CD8-positive, alpha-beta memory T cell (primary cell): ENCODE data around the gene FAM219A. TPM values are rescaled to one million over a fixed set of nuclear protein-coding genes. Genes with fewer than 3 reads are reported as not detected.

ENCODE experiments used
- CTCF ChIA-PET: fragments of 350-600 bp; sonication (Branson Sonifier 250); formaldehyde crosslinking; loops from one replicate; lab custom pipeline; 2021; ENCODE audit warnings: antibody characterized with exemption; lab: Charles Lee
- POLR2A ChIA-PET: fragments of 350-600 bp; sonication (Branson Sonifier 250); formaldehyde crosslinking; loops from one replicate; lab custom pipeline; 2021; ENCODE audit warnings: antibody characterized with exemption; lab: Charles Lee
- DNase-seq, 5 donors: peaks; one replicate each; pipeline versions ENCODE4 v3.0.0 to v3.0.0-alpha.2; 2020 to 2022; ENCODE audit warnings: mixed read lengths in 1 of 5
- H3K27ac ChIP-seq: one replicate; pipeline ENCODE4 v1.7.0; 2013; ENCODE audit warnings: low read depth, mild to moderate bottlenecking, low read length, moderate library complexity
- H3K27me3 ChIP-seq: 2 replicates; pipeline ENCODE4 v1.7.0; 2013; ENCODE audit warnings: low read length, mild to moderate bottlenecking; ENCODE audit not compliant: insufficient read depth, poor library complexity, severe bottlenecking
- H3K36me3 ChIP-seq: 2 replicates; pipeline ENCODE4 v1.7.0; 2013; ENCODE audit warnings: mild to moderate bottlenecking, low read length, moderate library complexity; ENCODE audit not compliant: insufficient read depth
- H3K4me1 ChIP-seq: 2 replicates; pipeline ENCODE4 v1.7.0; 2013; ENCODE audit warnings: mild to moderate bottlenecking, low read length, moderate library complexity; ENCODE audit not compliant: insufficient read depth
- H3K4me3 ChIP-seq: 2 replicates; pipeline ENCODE4 v1.7.0; 2013; ENCODE audit warnings: mild to moderate bottlenecking, low read length
- H3K9me3 ChIP-seq: 2 replicates; pipeline ENCODE4 v1.7.0; 2013; ENCODE audit warnings: mild to moderate bottlenecking, low read length
- H3K27ac Mint-ChIP-seq, 8 donors: one replicate each; pipeline ENCODE4 v1.8.0; 2020 to 2021; ENCODE audit warnings: mixed read lengths in 8 of 8, mild to moderate bottlenecking in 6 of 8, inconsistent platforms in 3 of 8, moderate library complexity in 3 of 8
- H3K27me3 Mint-ChIP-seq, 2 donors: one replicate each; pipeline ENCODE4 v1.8.0; 2020 to 2021; ENCODE audit warnings: mixed read lengths in 2 of 2, mild to moderate bottlenecking in 1 of 2, moderate library complexity in 1 of 2
- H3K36me3 Mint-ChIP-seq, 3 donors: one replicate each; pipeline ENCODE4 v1.8.0; 2020 to 2021; ENCODE audit warnings: mixed read lengths in 3 of 3, inconsistent platforms in 1 of 3, mild to moderate bottlenecking in 1 of 3
- H3K4me1 Mint-ChIP-seq, 3 donors: one replicate each; pipeline ENCODE4 v1.8.0; 2020 to 2021; ENCODE audit warnings: mixed read lengths in 3 of 3, inconsistent platforms in 1 of 3, mild to moderate bottlenecking in 1 of 3
- H3K4me3 Mint-ChIP-seq, 7 donors: one replicate each; pipeline ENCODE4 v1.8.0; 2020 to 2021; ENCODE audit warnings: mixed read lengths in 7 of 7, mild to moderate bottlenecking in 6 of 7, moderate library complexity in 4 of 7, inconsistent platforms in 2 of 7
- H3K9me3 Mint-ChIP-seq, 5 donors: one replicate each; pipeline ENCODE4 v1.8.0; 2020 to 2022; ENCODE audit warnings: mixed read lengths in 5 of 5, mild to moderate bottlenecking in 3 of 5, moderate library complexity in 2 of 5, inconsistent platforms in 1 of 5
- polyA plus RNA-seq: library from polyadenylated mRNA; unstranded; fragments of 300-500 nt; fragmentation: Illumina TruSeq; gene quantifications from one replicate; pipeline ENCODE4 v1.2.3, GENCODE V29; 2021
- total RNA-seq, 2 experiments: library from RNA; stranded (reverse); gene quantifications; one replicate each; pipeline ENCODE4 v1.2.3, GENCODE V29; 2021

Gene FAM219A
- total and polyA plus RNA-seq, 3 experiments from 2014 or later: 1.7 to 10.5 (median 9.4) TPM

DNA sequence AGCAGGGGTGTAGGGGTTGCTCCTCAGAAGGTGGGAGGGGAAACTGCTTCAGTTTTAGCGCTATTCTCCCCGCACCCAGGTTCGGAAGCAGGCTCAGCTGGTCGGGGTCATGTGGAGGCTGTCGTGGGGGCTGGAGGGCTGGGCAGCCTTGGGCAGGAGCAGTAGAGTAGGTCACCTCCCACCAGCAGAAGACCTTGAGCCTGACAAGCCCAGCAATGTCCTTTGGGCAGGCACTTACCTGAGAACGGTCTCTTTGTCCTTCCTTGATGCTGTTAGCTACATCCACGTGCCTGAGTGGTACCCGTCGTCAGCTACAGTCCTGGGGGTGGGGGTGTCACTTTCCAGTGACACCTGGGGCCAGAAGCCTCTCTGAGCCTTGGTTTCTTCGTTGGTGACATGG lies 44.1 kb upstream of the FAM219A start:
- no peaks in the 10 kb centered on the region for H3K27me3 ChIP-seq
- Mint-ChIP-seq H3K36me3 (no peaks in the 10 kb centered on the region), H3K27me3 (peaks cover 18 to 19% of the 10 kb centered on the region in 2 donors), H3K4me3 (no peak overlapping the region), H3K4me1 (peaks cover 0 to 2% (median 0%) of the 10 kb centered on the region in 3 donors), H3K9me3 (no peaks in the 10 kb centered on the region), H3K27ac (no peak overlapping the region)
- H3K4me3 ChIP-seq: no peak overlapping the region
- POLR2A ChIA-PET: no interaction called here
- H3K4me1 ChIP-seq: no peaks in the 10 kb centered on the region
- H3K9me3 ChIP-seq: no peaks in the 10 kb centered on the region
- no peaks in the 10 kb centered on the region for H3K36me3 ChIP-seq
- DNase-seq: no peak
- CTCF ChIA-PET: interaction anchor here (0.6 to 3.6 kb wide), 8 partner anchors 21 to 202 kb away, joined by 3 to 21 read pairs (median 4); partner anchors contain the start of gene ENHO
- H3K27ac ChIP-seq: no peak overlapping the region

DNA sequence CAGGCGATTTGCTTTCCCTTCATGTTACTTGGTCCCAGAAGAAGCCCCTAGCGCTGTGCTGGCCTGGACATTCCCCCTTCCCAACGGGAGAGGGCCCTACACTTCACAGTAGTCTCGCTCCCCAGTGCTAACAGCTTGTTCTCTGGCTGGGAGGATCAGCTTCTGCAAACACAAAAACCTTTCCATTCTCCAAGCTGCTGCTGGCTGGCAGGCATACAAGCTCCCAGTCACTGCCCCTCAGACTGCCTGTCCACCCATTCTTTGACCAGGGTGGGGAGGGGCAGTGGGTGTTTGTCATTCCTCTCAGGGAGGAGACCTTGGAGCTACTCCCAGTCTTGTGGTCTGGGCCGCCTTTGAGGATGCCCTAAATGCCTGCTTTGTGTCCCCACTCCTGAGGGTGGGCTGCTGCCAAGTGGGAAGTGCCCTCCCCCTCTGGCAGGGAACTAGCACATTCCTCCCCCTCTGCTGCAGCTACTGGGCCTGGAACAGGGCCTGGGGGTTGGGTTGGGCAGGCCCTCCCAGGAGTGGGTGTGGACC lies 43.6 kb upstream of the FAM219A start:
- H3K4me1 Mint-ChIP-seq: peaks cover 0 to 2% (median 0%) of the 10 kb centered on the region in 3 donors
- CTCF ChIA-PET: interaction anchor here (0.6 to 3.6 kb wide), 9 partner anchors 10 to 201 kb away, joined by 3 to 21 read pairs (median 4); partner anchors contain the start of gene ENHO

DNA sequence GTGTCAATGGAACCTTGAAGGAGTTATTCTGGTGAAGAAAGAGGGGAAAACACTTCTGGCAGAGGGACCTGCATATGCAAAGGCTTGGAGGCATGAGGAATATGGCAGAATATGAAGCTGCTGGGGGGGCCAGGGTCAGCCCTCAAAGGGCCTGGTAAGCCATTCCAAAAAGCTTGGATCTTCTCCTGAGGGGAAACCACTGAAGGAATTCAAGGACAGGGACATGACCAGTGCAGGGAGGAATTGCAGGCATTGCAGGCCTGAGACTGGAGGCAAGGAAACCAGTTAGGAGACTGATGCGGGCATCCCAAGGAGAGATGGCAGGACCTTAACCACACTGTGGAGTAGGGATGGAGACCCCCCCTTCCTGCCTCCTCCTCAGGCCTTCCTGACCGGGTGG lies 43.0 kb upstream of the FAM219A start:
- no peaks in the 10 kb centered on the region for H3K4me1 ChIP-seq
- Mint-ChIP-seq H3K4me3 (no peak overlapping the region), H3K9me3 (no peaks in the 10 kb centered on the region), H3K27ac (no peak overlapping the region), H3K36me3 (no peaks in the 10 kb centered on the region), H3K27me3 (peaks cover 14 to 20% of the 10 kb centered on the region in 2 donors), H3K4me1 (peaks cover 0 to 2% (median 0%) of the 10 kb centered on the region in 3 donors)
- H3K27me3 ChIP-seq: no peaks in the 10 kb centered on the region
- ChIA-PET POLR2A (no interaction called here), CTCF (interaction anchor here (1.0 to 3.6 kb wide), 9 partner anchors 11 to 171 kb away, joined by 3 to 21 read pairs (median 4); partner anchors contain the start of gene ENHO)
- H3K9me3 ChIP-seq: no peaks in the 10 kb centered on the region
- H3K27ac ChIP-seq: no peak overlapping the region
- H3K4me3 ChIP-seq: no peak overlapping the region
- DNase-seq: no peak
- no peaks in the 10 kb centered on the region for H3K36me3 ChIP-seq

More for the DNA sequence above, 43.6 kb upstream of the FAM219A start:
- Histone ChIP-seq H3K4me3 (no peak overlapping the region), H3K9me3 (no peaks in the 10 kb centered on the region), H3K36me3 (no peaks in the 10 kb centered on the region), H3K27ac (no peak overlapping the region), H3K27me3 (no peaks in the 10 kb centered on the region), H3K4me1 (no peaks in the 10 kb centered on the region)
- POLR2A ChIA-PET: no interaction called here
- no peak overlapping the region for H3K4me3 Mint-ChIP-seq
- no peak overlapping the region for H3K27ac Mint-ChIP-seq
- no peaks in the 10 kb centered on the region for H3K9me3 Mint-ChIP-seq
- DNase-seq: no peak
- no peaks in the 10 kb centered on the region for H3K36me3 Mint-ChIP-seq
- peaks cover 16 to 19% of the 10 kb centered on the region in 2 donors for H3K27me3 Mint-ChIP-seq

DNA sequence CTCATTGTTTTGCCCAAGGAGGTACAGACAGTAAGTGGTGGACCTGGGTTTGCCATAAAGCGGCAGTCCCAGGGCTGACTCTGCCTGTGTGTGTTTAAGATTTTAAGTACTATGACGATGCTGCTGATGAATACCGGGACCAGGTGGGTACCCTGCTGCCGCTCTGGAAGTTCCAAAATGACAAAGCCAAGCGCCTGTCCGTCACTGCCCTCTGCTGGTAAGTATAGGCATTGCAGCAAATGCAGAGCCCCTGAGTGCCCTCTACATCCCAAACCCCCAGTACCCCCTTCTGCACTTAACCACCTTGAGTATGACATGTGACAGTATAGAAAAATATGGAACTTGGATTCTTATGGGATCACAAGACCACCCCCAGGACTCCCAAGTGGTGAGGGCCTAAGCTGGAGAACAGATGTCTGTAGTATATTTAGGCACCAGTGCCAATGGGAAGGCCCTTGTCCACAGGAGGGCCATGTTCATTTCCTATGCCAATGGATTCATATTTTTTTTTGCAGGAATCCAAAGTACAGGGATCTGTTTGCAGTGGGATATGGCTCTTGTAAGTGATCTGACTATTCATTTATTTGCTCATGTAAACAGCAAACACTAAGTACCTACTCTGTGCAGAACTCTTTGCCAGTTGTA lies 42.4 kb upstream of the FAM219A start:
- H3K36me3 ChIP-seq: no peaks in the 10 kb centered on the region
- no peaks in the 10 kb centered on the region for H3K4me1 ChIP-seq
- Mint-ChIP-seq H3K36me3 (no peaks in the 10 kb centered on the region), H3K4me3 (no peak overlapping the region), H3K27ac (no peak overlapping the region), H3K4me1 (peaks cover 0 to 2% (median 0%) of the 10 kb centered on the region in 3 donors), H3K27me3 (peaks cover 10 to 20% of the 10 kb centered on the region in 2 donors), H3K9me3 (no peaks in the 10 kb centered on the region)
- POLR2A ChIA-PET: no interaction called here
- DNase-seq: peak; percentile 50 to 79 (median 61)
- H3K4me3 ChIP-seq: no peak overlapping the region
- CTCF ChIA-PET: interaction anchor here (0.7 to 3.6 kb wide), 14 partner anchors 10 to 170 kb away, joined by 3 to 21 read pairs (median 4); partner anchors contain the start of gene ENHO
- no peaks in the 10 kb centered on the region for H3K27me3 ChIP-seq
- H3K27ac ChIP-seq: no peak overlapping the region
- H3K9me3 ChIP-seq: no peaks in the 10 kb centered on the region

DNA sequence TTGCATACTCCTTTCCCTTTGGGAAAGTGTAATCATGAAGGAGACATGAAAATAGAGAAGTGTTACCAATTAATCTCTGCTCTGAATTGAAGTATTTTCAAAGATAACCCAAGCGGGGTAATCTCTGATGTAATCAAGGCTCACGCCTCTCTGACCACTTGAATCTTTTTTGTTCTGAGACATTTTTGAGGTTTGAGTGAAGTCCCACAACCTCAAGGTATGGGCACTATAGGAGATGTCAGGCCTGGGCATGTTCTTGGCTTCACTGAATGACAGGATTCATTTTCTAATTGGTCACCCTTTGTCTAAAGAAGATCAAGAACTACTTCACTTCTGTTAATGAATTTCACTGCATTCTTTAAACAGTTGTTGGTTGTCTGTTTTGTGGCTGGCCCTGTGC lies 40.7 kb upstream of the FAM219A start:
- DNase-seq: no peak
- H3K27me3 Mint-ChIP-seq: peaks cover 8 to 13% of the 10 kb centered on the region in 2 donors
- no peak overlapping the region for H3K4me3 ChIP-seq
- H3K27me3 ChIP-seq: no peaks in the 10 kb centered on the region
- H3K27ac Mint-ChIP-seq: no peak overlapping the region
- peaks cover 0 to 2% (median 0%) of the 10 kb centered on the region in 3 donors for H3K4me1 Mint-ChIP-seq
- no peak overlapping the region for H3K27ac ChIP-seq
- no peaks in the 10 kb centered on the region for H3K9me3 Mint-ChIP-seq
- no peaks in the 10 kb centered on the region for H3K4me1 ChIP-seq
- H3K4me3 Mint-ChIP-seq: no peak overlapping the region
- ChIA-PET CTCF (interaction anchor here (1.2 to 2.4 kb wide), 2 partner anchors 55 to 141 kb away, joined by 3 to 13 read pairs; no protein-coding TSS in a partner anchor), POLR2A (no interaction called here)
- H3K36me3 Mint-ChIP-seq: no peaks in the 10 kb centered on the region
- no peaks in the 10 kb centered on the region for H3K36me3 ChIP-seq
- H3K9me3 ChIP-seq: no peaks in the 10 kb centered on the region

DNA sequence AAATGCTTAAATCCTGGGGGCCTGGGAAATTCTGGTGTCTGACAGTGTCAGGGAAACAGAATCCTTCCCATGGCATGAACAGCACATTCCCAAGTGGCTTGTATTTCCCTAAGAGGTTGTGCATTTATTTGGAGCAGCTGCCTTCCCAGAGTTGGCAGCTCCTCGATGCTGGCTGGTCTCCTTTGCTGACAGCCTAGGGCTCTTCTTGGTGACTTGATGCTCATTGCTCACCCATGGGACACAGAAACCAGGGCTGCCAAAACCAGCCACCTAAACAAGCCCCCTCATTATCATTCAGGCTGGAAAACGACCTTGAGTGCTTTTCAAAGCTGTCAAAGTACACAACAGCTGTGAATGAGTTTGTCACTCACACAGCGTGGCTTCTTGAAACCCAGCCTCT lies 40.2 kb upstream of the FAM219A start:
- CTCF ChIA-PET: no interaction called here

DNA sequence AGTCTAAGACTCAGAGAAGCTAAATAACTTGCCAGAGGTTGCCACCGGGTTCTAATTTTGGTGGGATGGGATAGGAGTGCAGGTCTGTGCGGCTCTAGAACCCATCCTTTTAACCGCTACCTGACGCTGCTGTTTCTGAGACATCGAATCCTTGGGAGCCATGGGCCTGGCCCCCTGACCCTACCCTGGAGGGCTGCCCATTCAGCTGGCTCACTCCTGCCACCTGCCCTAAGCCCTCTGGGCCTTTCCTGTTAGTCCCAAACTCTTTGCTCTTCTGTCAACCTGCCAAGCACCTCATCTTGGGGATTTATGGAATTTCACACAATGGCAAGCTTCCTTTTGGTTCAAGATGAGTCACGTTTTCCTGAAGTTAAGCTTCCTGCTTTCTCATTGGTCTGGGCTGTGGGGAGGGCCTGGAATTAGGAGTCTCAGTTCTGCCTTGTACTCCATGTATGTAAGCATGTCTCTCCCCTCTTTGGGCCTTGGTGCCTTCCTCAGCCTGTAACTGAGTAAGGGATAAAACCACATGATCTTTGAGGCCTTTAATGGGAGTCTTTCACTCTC lies 37.9 kb upstream of the FAM219A start:
- H3K9me3 Mint-ChIP-seq: no peaks in the 10 kb centered on the region
- Histone ChIP-seq H3K4me3 (no peak overlapping the region), H3K27me3 (no peaks in the 10 kb centered on the region), H3K4me1 (no peaks in the 10 kb centered on the region), H3K36me3 (no peaks in the 10 kb centered on the region), H3K9me3 (no peaks in the 10 kb centered on the region), H3K27ac (no peak overlapping the region)
- H3K4me3 Mint-ChIP-seq: no peak overlapping the region
- CTCF ChIA-PET: interaction anchor here (0.7 to 1.6 kb wide), 4 partner anchors 10 to 93 kb away, joined by 3 to 9 read pairs (median 4); no protein-coding TSS in a partner anchor
- DNase-seq: no peak
- H3K27ac Mint-ChIP-seq: no peak overlapping the region
- H3K36me3 Mint-ChIP-seq: no peaks in the 10 kb centered on the region
- POLR2A ChIA-PET: no interaction called here
- peaks cover 24 to 29% of the 10 kb centered on the region in 2 donors for H3K27me3 Mint-ChIP-seq
- peaks cover 0 to 2% (median 0%) of the 10 kb centered on the region in 3 donors for H3K4me1 Mint-ChIP-seq

More for the DNA sequence above, 40.2 kb upstream of the FAM219A start:
- H3K9me3 Mint-ChIP-seq: no peaks in the 10 kb centered on the region
- no peaks in the 10 kb centered on the region for H3K4me1 ChIP-seq
- no peaks in the 10 kb centered on the region for H3K36me3 Mint-ChIP-seq
- peaks cover 12 to 16% of the 10 kb centered on the region in 2 donors for H3K27me3 Mint-ChIP-seq
- no peaks in the 10 kb centered on the region for H3K27me3 ChIP-seq
- peaks cover 0 to 2% (median 0%) of the 10 kb centered on the region in 3 donors for H3K4me1 Mint-ChIP-seq
- H3K9me3 ChIP-seq: no peaks in the 10 kb centered on the region
- H3K27ac ChIP-seq: no peak overlapping the region
- no peak for DNase-seq
- no peak overlapping the region for H3K4me3 ChIP-seq
- H3K4me3 Mint-ChIP-seq: no peak overlapping the region
- no peak overlapping the region for H3K27ac Mint-ChIP-seq
- H3K36me3 ChIP-seq: no peaks in the 10 kb centered on the region
- POLR2A ChIA-PET: no interaction called here
